ENCODE measurements around the gene RAB4A.
"Not testable (repeated sequence)": the region's sequence is repeated elsewhere in the genome, so short reads cannot be mapped to it uniquely, and the experiment has no call there.

Gene RAB4A

GRCh38 chr1:229272164-229273158 is 1.6 kb downstream of the RAB4A start:
- DNase-seq (ENCODE audit: low spot score): no peak

GRCh38 chr1:229273507-229274232 is 2.8 kb downstream of the RAB4A start:
- DNase-seq (ENCODE audit: low spot score): no peak

GRCh38 chr1:229275005-229275404 is 4.1 kb downstream of the RAB4A start:
- DNase-seq (ENCODE audit: low spot score): no peak

- no peak for DNase-seq (ENCODE audit: low spot score)
Measured at GRCh38 chr1:229278120-229278741, 7.3 kb downstream of the RAB4A start.

GRCh38 chr1:229279242-229279641 is 8.3 kb downstream of the RAB4A start:
- DNase-seq (ENCODE audit: low spot score): no peak

GRCh38 chr1:229280037-229280828 is 9.3 kb downstream of the RAB4A start:
- DNase-seq (ENCODE audit: low spot score): no peak

- no peak for DNase-seq (ENCODE audit: low spot score)
Measured at GRCh38 chr1:229280921-229281320, 10.0 kb downstream of the RAB4A start.

- DNase-seq (ENCODE audit: low spot score): no peak
Measured at GRCh38 chr1:229281339-229281926, 10.5 kb downstream of the RAB4A start.

- no peak for DNase-seq (ENCODE audit: low spot score)
Measured at GRCh38 chr1:229282295-229282823, 11.4 kb downstream of the RAB4A start.

- no peak for DNase-seq (ENCODE audit: low spot score)
Measured at GRCh38 chr1:229283183-229283611, 12.3 kb downstream of the RAB4A start.

- DNase-seq (ENCODE audit: low spot score): no peak
Measured at GRCh38 chr1:229284887-229285286, 14.0 kb downstream of the RAB4A start.

- DNase-seq (ENCODE audit: low spot score): no peak
Measured at GRCh38 chr1:229285440-229285839, 14.5 kb downstream of the RAB4A start.

GRCh38 chr1:229286099-229286766 is 15.3 kb downstream of the RAB4A start:
- no peak for DNase-seq (ENCODE audit: low spot score)

GRCh38 chr1:229287267-229287666 is 16.4 kb downstream of the RAB4A start:
- no peak for DNase-seq (ENCODE audit: low spot score)

GRCh38 chr1:229288516-229288915 is 17.6 kb downstream of the RAB4A start:
- no peak for DNase-seq (ENCODE audit: low spot score)

GRCh38 chr1:229291686-229292085 is 20.8 kb downstream of the RAB4A start:
- DNase-seq (ENCODE audit: low spot score): not testable (repeated sequence)

- DNase-seq (ENCODE audit: low spot score): no peak
Measured at GRCh38 chr1:229293528-229294204, 22.8 kb downstream of the RAB4A start.

GRCh38 chr1:229295745-229296144 is 24.8 kb downstream of the RAB4A start:
- DNase-seq (ENCODE audit: low spot score): no peak

- DNase-seq (ENCODE audit: low spot score): no peak
Measured at GRCh38 chr1:229296541-229296941, 25.6 kb downstream of the RAB4A start.

- DNase-seq (ENCODE audit: low spot score): no peak
Measured at GRCh38 chr1:229297746-229298145, 26.8 kb downstream of the RAB4A start.
